GM19025 (cell line): ENCODE measurements around the gene NEIL3.
"Not testable (repeated sequence)": the region's sequence is repeated elsewhere in the genome, so short reads cannot be mapped to it uniquely, and the experiment has no call there.

Experiments used
- ATAC-seq: cut with Tn5 transposase; IDR thresholded peaks from one replicate; pipeline ENCODE4 v1.9.1; 2021; ENCODE audit warnings: mild to moderate bottlenecking, low read depth, moderate library complexity; ENCODE audit not compliant: unreplicated experiment

Gene NEIL3

GRCh38 chr4:177297785-177298391 lies 11.8 kb upstream of the NEIL3 start:
- ATAC-seq = no peak

DNA sequence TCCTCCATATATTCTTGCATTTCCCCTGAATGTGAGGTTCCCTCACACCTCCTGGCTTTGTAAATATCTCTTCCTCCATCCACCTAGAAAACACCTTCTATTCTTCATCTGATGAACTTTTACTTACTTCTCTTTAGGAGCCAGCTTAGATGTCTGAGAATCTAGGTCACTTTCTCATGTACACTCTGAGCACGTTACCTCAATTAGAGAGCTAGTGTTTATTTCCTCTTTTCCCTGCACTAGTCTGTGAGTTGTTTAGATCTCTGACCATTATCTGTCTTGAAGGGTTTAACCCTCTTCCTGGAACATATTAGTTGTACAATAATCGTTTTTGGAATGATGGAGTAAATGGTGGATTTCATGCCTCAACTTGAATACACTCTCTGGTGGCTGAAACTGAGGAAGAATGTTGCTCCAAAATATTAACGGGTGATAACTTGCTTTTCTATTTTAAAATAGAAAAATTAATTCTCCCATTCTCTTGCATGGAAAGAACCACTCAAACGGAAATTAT lies 8.5 kb upstream of the NEIL3 start:
- ATAC-seq = no peak

- ATAC-seq = no peak
These were observed 7.1 kb upstream of the NEIL3 start for GRCh38 chr4:177302371-177303100.

DNA sequence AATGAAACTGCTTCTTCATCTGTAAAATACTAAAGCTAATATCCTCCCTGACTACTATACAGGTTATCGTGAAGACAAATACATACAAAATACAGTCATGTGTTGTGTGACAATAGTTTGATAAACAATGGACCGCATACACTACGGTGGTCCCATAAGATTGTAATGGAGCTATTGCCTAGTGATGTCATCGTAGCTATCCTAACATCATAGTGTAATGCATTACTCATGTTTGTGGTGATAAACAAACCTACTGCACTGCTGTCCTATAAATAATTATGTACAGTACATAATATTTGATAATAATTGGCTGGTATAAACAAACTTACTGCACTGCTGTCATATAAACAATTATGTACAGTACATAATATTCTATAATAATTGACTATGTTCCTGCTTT lies 5.6 kb upstream of the NEIL3 start:
- no peak for ATAC-seq

DNA sequence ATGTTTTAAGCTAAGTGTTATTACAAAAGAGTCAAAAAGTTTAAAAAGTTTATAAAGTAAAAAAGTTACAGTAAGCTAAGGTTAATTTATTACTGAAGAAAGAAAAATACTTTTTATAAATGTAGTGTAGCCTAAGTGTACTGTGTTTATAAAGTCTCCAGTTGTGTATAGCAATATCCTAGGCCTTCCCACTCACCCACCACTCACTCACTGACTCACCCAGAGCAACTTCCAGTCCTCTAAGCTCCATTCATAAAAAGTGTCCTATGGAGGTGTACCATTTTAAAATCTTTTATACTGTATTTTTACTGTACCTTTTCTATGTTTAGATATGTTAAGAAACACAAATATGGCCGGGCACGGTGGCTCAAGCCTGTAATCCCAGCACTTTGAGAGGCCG lies 4.8 kb upstream of the NEIL3 start:
- not testable (repeated sequence) for ATAC-seq

DNA sequence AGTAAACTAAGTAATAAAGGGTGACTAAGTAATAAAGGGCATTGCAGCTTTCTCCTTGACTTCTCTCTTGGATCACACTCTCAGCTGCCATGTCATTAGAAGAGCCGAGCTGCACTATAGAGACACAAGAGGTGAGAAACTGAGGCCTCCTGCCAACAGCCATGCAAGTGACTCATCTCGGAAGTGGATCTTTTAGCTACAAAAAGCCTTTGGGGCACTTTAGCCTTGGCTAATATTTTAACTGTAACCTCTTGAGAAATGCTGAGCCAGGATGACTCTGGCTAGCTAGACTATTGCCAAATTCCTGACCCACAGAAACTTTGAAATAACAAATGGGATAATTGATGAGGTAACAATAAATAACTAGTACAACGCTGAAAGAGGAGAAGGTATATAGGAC lies 1.5 kb upstream of the NEIL3 start:
- ATAC-seq = no peak

DNA sequence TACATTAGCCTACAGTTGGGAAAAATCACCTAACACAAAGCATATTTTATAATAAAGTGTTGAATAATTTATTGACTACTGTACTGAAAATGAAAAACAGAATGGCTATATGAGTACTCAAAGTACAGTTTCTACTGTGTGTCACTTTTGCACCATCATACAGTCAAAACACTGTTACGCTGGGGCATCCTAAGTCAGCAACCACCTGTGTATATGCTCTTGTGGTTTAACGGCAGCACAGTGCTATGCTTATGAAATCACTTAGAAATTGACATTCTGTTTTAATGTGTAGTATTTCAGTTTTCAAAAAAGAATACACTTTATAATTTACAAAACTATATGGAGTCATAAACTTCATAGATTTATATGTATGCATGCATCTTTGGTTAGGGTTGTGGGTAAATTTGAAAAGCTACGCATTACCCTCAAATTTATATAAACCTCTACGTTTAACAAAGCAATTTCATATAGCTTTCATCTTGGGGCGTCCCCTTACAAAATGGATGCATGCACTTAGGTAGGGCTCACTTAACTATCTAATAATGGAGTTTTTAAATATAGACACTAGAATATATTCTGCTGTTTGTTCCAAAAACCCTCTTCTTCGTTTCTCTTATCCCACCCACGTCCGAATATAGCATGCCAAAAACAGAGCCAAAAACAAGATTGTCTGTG lies 690 bp upstream of the NEIL3 start:
- ATAC-seq = no peak

- no peak for ATAC-seq
These were observed 1.9 kb downstream of the NEIL3 start for GRCh38 chr4:177311589-177311988.

GRCh38 chr4:177313263-177313662 lies 3.6 kb downstream of the NEIL3 start:
- ATAC-seq = no peak

- no peak for ATAC-seq
These were observed 6.2 kb downstream of the NEIL3 start for GRCh38 chr4:177315767-177316464.

GRCh38 chr4:177320721-177321120 lies 11.0 kb downstream of the NEIL3 start:
- ATAC-seq = no peak

- no peak for ATAC-seq
These were observed 12.0 kb downstream of the NEIL3 start for GRCh38 chr4:177321647-177322046.

DNA sequence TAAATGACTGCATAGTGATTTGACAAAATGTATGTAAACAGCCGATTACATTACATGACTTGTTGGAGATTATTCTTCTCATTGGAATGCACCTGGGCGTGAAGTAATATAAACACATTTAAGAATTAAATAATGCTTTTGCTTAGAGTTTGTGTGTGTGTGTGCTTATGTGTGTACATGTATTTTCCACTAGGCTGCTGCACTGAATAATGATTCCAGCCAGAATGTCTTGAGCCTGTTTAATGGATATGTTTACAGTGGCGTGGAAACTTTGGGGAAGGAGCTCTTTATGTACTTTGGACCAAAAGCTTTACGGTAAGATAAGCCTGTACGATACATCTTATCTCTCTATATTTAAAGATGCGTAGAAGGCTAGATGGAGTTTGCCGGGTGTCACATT lies 12.6 kb downstream of the NEIL3 start:
- no peak for ATAC-seq

DNA sequence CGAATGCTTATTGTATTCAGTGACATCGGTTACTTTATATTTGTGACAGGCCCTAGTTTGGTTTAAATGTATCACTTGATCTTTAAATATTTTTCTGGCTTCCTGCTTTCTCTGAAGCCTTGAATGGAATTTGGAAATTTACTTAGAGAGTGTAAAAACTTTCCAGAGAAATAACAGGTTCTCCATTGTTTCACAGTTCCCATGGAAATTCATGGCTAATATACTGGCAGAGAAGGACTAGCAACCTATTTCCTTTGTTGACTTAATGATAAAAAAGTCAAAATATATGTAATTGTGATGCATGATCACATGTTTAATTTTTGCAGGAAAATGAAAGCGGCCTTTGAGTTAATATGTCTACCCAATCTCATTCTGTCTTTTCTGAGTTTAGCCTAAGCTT lies 13.2 kb downstream of the NEIL3 start:
- ATAC-seq = no peak

- no peak for ATAC-seq
These were observed 13.7 kb downstream of the NEIL3 start for GRCh38 chr4:177323416-177323815.

DNA sequence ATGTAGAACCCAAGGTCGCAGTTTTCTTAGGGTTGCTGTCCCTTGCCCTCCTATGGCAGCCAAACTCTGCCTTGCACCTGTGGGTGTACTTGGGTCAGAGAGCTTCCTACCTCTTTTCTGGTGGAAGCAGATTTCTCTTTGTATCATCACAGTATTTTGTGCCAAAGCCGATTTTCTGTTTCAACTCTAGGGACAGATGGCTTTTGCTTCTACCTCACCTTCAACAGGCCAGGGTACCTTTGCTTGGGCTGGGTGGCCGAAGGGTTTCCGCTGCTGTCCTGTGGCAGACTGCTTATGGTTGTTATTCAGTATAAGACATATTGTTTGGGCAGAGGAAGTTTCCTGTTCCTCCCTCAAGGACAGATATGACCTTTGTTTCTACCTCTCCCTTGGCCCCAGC lies 22.4 kb downstream of the NEIL3 start:
- no peak for ATAC-seq

DNA sequence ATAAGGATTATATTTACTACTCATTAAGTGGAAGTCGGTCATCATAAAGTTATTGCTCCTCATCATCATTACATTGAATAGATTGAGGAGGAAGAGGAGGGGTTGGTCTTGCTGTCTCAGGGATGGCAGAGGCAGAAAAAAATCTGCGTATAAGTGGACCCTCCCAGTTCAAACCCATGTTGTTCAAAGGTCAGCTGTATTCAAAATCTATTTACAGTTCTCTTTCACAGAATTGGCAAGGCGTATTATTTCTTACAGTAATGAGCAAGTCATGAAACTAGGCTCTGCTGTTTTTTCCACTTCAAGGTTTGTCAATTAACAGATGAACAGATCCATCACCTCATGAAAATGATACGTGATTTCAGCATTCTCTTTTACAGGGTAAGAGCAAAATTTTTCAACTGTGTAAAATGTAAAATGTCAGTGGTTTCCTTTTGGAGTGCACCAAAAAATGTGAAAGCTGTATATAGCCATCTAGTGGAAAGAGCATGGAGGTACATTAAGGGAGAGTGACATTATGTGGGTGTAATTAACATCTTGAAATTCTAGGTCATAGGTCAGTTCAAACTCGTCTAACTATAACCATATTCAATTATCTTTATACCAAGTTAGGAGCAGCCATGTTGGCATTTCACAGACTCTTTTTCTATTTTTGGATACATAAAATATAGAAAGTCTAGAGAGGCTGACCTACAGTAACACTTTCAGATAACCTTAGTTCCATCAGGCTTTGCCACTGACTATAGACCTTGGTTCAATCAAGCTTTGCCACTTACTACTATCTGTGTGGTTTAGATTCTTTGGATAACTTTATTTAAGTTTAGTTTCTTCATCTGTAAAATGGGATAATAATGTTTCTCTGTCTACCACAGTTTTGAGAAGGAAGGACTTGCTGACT lies 30.1 kb downstream of the NEIL3 start:
- peak; percentile 92 for ATAC-seq

GRCh38 chr4:177348348-177348747 lies 38.7 kb downstream of the NEIL3 start:
- ATAC-seq = no peak

DNA sequence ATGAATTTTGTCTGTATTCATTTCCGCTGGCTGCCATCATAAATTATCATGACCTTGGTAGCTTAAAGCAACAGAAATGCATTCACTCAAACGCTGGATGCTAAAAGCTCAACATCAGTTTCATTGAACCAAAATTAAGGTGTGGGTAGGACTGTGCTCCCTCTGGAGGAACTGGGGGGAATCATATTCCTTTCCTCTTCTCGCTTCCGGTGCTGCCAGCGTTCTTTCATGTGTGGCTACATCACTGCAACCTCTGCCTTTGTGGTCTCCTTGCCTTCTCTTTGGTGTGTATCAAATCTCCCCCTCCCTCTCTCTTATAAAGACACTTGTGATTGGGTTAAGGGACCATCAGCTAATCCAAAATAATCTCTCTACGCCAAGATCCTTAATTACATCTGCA lies 39.5 kb downstream of the NEIL3 start:
- ATAC-seq = no peak

DNA sequence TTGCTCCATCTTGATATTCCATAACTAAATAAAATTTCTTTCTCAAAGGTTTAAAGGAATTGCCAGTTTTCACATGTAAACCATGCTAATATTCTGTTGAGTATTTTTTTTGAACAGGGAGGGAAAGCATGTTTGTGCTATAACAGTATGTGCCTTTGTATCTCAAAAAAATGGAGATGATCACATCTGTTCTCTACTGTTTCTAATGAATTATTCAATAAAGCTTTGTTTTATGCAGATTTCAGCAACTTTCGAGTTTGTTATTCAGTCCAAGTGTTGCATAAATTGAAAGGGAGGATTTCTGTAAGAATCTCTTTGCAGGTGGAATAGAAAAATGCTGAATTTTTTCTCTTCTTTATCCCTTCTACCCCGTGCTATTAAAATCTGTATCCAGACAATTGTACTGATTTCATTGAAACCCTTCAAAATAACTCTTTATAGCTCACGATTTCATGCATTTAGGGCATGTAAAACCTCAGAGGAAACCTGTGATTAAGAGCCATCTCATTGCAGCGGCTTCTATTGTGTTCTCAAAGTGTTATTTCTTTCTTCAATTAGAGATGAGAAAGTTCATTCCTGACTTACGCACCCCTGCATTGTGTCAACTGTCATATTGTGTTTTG lies 42.1 kb downstream of the NEIL3 start:
- no peak for ATAC-seq
